A172 (cell line): ENCODE measurements around the gene PSMB1. TPM values are rescaled to one million over a fixed set of nuclear protein-coding genes. Genes with fewer than 3 reads are reported as not detected.
"Not testable (repeated sequence)": the region's sequence is repeated elsewhere in the genome, so short reads cannot be mapped to it uniquely, and the experiment has no call there.

Experiments
- DNase-seq: peaks from one replicate; pipeline ENCODE4 v3.0.0-alpha.2; 2015; ENCODE audit warnings: low spot score
- total RNA-seq: library from RNA; depleted of rRNA; stranded (reverse); fragments of >200 nt; shearing (Covaris generic); gene quantifications from 2 replicates; pipeline ENCODE4 v1.2.3, GENCODE V29; 2014

The PSMB1 gene
- total RNA-seq, 1 experiment from 2014 or later, result 675 TPM

- no peak for DNase-seq
Observed at GRCh38 chr6:170535004-170535403, 18.1 kb downstream of the PSMB1 start.

DNA sequence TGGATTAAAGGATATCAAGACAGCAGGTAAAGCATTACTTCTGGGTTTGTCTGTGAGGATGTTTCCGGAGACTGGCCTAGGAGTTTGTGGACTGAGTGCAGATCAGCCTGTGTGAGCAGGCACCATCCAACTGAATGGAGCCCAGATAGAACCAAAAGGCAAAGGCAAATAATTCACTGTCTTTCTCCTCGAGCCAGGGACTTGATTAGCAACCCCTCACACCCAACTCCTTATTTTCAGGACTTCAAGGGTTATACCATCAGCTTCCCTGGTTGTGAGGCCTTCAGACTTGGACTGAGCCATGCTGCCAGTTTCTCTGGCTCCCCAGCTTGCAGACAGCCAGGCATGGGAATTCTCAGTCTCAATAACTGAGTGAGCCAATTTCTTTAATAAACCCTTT is 19.3 kb downstream of the PSMB1 start:
- DNase-seq, result no peak

DNA sequence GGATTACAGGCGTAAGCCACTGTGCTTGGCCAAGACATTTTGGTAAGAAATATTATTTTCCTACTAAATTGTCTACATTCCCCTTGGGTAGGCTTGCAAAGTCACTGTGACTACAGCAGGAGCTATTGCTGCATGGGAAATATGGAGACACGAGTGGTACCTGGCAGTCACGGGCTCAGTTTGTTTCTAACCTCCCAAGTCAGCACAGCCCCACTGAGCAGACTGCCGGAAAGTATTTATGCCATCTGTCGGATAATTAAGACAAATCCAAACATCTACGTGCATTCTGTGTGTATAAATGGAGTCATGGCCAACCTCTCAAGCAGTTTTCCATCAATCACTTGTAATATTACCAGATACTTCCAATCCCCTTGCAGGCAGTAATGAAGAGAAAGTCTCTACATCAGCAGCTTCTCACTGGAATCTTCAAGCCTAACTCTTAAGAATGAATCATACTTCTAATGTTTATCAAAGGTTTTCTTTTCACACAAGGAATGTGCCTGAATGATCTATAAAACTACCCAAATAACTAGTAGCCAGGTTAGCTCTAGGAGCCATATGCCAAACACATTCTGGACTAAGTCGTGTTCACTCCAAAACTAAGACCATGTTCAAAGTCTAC is 20.1 kb downstream of the PSMB1 start:
- no peak for DNase-seq

GRCh38 chr6:170529839-170530469 is 23.2 kb downstream of the PSMB1 start:
- peak; percentile 74 for DNase-seq

- DNase-seq, result not testable (repeated sequence)
Observed at GRCh38 chr6:170527995-170528394, 25.1 kb downstream of the PSMB1 start.

GRCh38 chr6:170525795-170526194 is 27.3 kb downstream of the PSMB1 start:
- DNase-seq, result no peak

GRCh38 chr6:170524172-170524502 is 29.0 kb downstream of the PSMB1 start:
- no peak for DNase-seq

DNA sequence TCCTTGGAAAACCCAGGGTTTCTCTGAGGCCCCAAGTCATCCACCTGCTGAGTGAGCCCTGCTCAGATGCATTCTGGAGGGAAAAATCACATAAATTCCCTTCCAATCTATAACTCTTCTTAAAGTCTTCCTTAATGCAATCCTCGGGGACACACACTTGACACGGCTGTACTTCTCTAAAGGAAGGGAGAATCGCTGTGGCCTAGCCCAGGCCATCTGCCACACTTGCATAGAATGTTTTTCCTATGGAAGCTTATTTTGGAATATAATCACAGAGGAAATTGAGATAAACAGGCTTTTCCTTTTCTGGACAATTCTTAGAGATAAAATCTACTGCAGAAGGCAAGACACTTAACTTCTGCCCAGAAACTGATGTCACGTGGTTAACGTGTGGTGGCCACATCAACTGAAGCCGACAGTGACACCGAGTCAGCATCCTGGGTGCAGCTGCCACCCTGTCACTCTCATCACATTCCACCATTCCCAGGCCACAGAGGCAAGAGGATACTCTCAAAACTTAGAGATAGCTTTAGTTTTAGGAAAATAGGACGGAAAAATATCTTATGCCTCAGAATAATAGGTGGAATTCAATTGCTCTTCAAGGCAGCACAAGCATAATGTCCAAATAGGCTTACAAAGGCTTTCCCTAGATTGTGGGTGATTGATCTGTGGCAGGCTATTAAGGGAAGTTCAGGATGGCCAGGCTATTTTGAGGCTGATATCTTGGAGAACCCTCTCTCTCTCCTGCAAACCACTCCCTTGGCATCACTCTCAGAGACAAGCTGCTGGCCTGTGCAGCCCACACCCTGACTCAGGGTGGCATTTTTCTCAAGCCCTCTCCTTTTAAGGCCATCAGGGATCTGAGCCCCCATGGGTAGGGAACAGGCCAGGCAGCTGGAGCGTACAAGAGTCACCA is 29.6 kb downstream of the PSMB1 start:
- DNase-seq, result no peak

GRCh38 chr6:170522565-170523183 is 30.4 kb downstream of the PSMB1 start:
- no peak for DNase-seq

DNA sequence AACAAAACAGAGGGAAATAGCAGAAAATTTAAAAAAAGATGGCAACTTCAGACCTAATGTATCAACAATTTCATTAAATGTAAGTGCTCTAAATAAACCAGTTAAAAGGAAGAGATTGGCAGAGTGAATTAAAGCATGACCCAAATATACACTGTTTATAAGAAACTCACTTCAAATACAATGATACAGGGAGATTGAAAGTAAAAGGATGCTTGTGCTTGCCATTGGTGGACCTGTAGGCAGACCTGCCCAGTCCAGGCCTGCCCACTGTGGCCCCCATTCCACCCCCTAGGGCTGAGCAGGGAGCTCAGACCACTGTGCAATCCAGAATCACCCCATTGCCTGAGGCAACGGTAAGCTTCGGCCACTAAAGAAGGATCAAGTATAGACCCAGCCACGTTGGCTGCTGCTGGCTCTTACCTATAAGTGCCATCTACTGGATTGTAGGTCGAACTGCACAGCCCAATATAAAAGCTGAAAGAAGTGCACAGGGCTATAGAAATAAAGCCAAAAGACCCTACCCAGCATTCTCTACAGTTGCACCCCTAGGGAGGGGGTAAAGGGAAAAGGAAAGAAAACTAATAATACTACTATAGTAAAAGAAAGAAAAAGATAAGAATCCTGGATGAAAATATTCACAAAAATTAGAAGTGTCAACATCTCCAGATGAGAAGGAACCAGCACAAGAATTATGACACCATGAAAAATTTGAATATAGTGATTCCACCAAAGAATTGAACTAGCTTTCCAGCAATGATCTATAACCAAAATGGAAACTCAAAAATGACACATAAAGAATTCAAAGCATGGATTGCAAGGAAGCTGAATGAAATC is 36.1 kb downstream of the PSMB1 start:
- DNase-seq, result peak; percentile 78

- DNase-seq, result no peak
Observed at GRCh38 chr6:170514908-170515307, 38.2 kb downstream of the PSMB1 start.

- no peak for DNase-seq
Observed at GRCh38 chr6:170512249-170512648, 40.9 kb downstream of the PSMB1 start.

GRCh38 chr6:170510631-170511030 is 42.5 kb downstream of the PSMB1 start:
- no peak for DNase-seq

- no peak for DNase-seq
Observed at GRCh38 chr6:170509723-170510018, 43.4 kb downstream of the PSMB1 start.

- DNase-seq, result not testable (repeated sequence)
Observed at GRCh38 chr6:170508892-170509722, 44.0 kb downstream of the PSMB1 start.

- DNase-seq, result not testable (repeated sequence)
Observed at GRCh38 chr6:170508275-170508674, 44.8 kb downstream of the PSMB1 start.

DNA sequence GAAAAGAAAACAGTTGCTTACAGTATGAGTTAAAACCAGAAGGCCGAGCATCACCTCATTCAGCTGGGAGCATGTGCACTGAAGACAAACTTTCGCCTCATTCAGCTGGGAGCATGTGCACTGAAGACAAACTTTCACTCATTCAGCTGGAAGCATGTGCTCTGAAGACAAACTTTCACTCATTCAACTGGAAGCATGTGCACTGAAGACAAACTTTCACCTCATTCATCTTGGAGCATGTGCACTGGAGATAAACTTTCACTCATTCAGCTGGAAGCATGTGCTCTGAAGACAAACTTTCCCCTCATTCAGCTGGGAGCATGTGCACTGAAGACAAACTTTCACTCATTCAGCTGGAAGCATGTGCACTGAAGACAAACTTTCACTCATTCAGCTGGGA is 45.4 kb downstream of the PSMB1 start:
- DNase-seq, result not testable (repeated sequence)

GRCh38 chr6:170506446-170506845 is 46.7 kb downstream of the PSMB1 start:
- no peak for DNase-seq

DNA sequence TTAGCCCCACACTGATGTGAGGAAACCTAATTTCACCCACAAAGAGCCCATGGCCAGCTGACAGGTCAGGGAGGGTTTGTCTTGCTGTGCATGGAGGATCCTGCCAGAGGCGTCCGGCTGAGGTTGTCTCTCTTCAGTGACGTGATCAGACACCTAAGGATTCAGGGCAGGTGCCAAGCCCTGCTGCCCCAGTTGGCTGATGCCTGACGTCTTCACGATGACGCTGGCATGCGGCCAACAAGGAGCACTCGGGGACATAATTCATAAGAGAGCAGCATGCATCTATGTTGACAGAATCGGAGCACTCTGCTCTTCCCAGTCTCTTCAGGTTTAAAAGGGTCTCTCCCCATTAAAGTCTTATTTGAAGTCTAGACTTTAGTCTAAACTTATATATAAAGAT is 47.8 kb downstream of the PSMB1 start:
- no peak for DNase-seq

GRCh38 chr6:170504479-170504878 is 48.6 kb downstream of the PSMB1 start:
- DNase-seq, result no peak

DNA sequence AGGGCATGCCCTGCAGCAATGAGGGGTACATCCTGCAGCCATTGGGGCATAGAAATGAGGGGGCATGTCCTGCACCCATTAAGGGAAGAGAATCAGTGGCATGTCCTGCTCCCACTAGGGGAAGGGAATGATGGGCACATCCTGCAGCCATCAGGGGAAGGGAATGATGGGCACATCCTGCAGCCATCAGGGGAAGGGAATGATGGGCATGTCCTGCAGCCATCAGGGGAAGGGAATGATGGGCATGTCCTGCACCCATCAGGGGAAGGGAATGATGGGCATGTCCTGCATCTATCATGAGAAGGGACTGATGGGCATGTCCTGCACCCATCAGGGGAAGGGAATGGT is 49.7 kb downstream of the PSMB1 start:
- DNase-seq, result no peak
